DOHH2 (cell line): Measurements from ENCODE around the gene RIMOC1.

Experiments used
- H3F3A ChIP-seq: fragments of 200-600 bp; sonication (generic), shearing (Covaris generic); 2 replicates; pipeline ENCODE4 v1.6.0; 2016; ENCODE audit warnings: antibody characterized with exemption, mild to moderate bottlenecking; ENCODE audit not compliant: control insufficient read depth, insufficient read depth
- H3K27ac ChIP-seq: fragments of 200-600 bp; sonication (generic); 2 replicates; pipeline ENCODE4 v1.5.1; 2014; ENCODE audit warnings: low read depth, mild to moderate bottlenecking, low read length, moderate library complexity
- H3K27me3 ChIP-seq: fragments of 200-600 bp; sonication (generic); 2 replicates; pipeline ENCODE4 v1.6.1; 2014; ENCODE audit warnings: mild to moderate bottlenecking, low read length, mixed read lengths; ENCODE audit not compliant: control insufficient read depth
- H3K36me3 ChIP-seq: fragments of 200-600 bp; sonication (generic); 2 replicates; pipeline ENCODE4 v1.6.1; 2014; ENCODE audit warnings: mild to moderate bottlenecking, low read length, moderate library complexity, mixed read lengths; ENCODE audit not compliant: control insufficient read depth
- H3K4me1 ChIP-seq: fragments of 200-600 bp; sonication (generic); 2 replicates; pipeline ENCODE4 v1.6.1; 2014; ENCODE audit warnings: mild to moderate bottlenecking, low read length, mixed read lengths; ENCODE audit not compliant: control insufficient read depth
- H3K4me2 ChIP-seq: fragments of 200-600 bp; sonication (generic); 2 replicates; pipeline ENCODE4 v1.6.0; 2014; ENCODE audit warnings: mild to moderate bottlenecking, low read length, moderate library complexity
- H3K4me3 ChIP-seq: fragments of 200-600 bp; sonication (generic); 2 replicates; pipeline ENCODE4 v1.5.1; 2014; ENCODE audit warnings: mild to moderate bottlenecking, low read length, mixed read lengths
- H3K79me2 ChIP-seq: fragments of 200-600 bp; sonication (generic); 2 replicates; pipeline ENCODE4 v1.6.1; 2014; ENCODE audit warnings: mild to moderate bottlenecking, low read length, mixed read lengths; ENCODE audit not compliant: control insufficient read depth
- H3K9me2 ChIP-seq: fragments of 200-600 bp; sonication (generic); replicated peaks from 2 replicates; pipeline ENCODE4 v1.6.1; 2014; ENCODE audit warnings: mild to moderate bottlenecking, low read length, mixed read lengths; ENCODE audit not compliant: control insufficient read depth
- H3K9me3 ChIP-seq: fragments of 200-600 bp; sonication (generic); 2 replicates; pipeline ENCODE4 v1.6.1; 2014; ENCODE audit warnings: antibody characterized with exemption, low read length, mixed read lengths; ENCODE audit not compliant: control insufficient read depth, insufficient read depth
- H4K20me1 ChIP-seq: fragments of 200-600 bp; sonication (generic); 2 replicates; pipeline ENCODE4 v1.6.0; 2014; ENCODE audit warnings: low read depth, mild to moderate bottlenecking, antibody characterized with exemption, low read length, moderate library complexity; ENCODE audit not compliant: control insufficient read depth, insufficient read depth
- CTCF ChIP-seq: fragments of 200-600 bp; sonication (generic); IDR thresholded peaks from one replicate; pipeline ENCODE4 v1.5.1; 2014; ENCODE audit warnings: antibody characterized with exemption, mild to moderate bottlenecking, low read depth, low read length; ENCODE audit not compliant: poor library complexity, severe bottlenecking
- EZH2phosphoT487 ChIP-seq: fragments of 200-600 bp; sonication (generic); IDR thresholded peaks from 2 replicates; pipeline ENCODE4 v1.6.1; 2017; ENCODE audit warnings: borderline replicate concordance, mild to moderate bottlenecking, antibody characterized with exemption, low read length, moderate library complexity, mixed read lengths

Gene RIMOC1

GRCh38 chr5:41883243-41883642 lies 20.9 kb upstream of the RIMOC1 start:
- Histone ChIP-seq H3F3A (no peaks in the 10 kb centered on the region), H3K9me3 (no peaks in the 10 kb centered on the region), H3K4me2 (no peak overlapping the region), H4K20me1 (no peaks in the 10 kb centered on the region), H3K79me2 (no peaks in the 10 kb centered on the region), H3K4me1 (no peaks in the 10 kb centered on the region), H3K27ac (no peak overlapping the region), H3K4me3 (no peak overlapping the region), H3K9me2 (no peaks in the 10 kb centered on the region), H3K36me3 (no peaks in the 10 kb centered on the region), H3K27me3 (no peaks in the 10 kb centered on the region)
- TF ChIP-seq EZH2phosphoT487 (no peak), CTCF (no peak)

GRCh38 chr5:41883936-41884335 lies 20.2 kb upstream of the RIMOC1 start:
- no peaks in the 10 kb centered on the region for H3F3A ChIP-seq
- no peaks in the 10 kb centered on the region for H3K9me2 ChIP-seq
- H3K4me2 ChIP-seq = no peak overlapping the region
- no peaks in the 10 kb centered on the region for H3K4me1 ChIP-seq
- H3K4me3 ChIP-seq = no peak overlapping the region
- no peaks in the 10 kb centered on the region for H3K36me3 ChIP-seq
- no peaks in the 10 kb centered on the region for H4K20me1 ChIP-seq
- H3K27me3 ChIP-seq = no peaks in the 10 kb centered on the region
- TF ChIP-seq EZH2phosphoT487 (no peak), CTCF (no peak)
- no peak overlapping the region for H3K27ac ChIP-seq
- no peaks in the 10 kb centered on the region for H3K79me2 ChIP-seq
- no peaks in the 10 kb centered on the region for H3K9me3 ChIP-seq

- Histone ChIP-seq H3K9me2 (no peaks in the 10 kb centered on the region), H3K27me3 (no peaks in the 10 kb centered on the region), H3K9me3 (no peaks in the 10 kb centered on the region), H3K4me2 (no peak overlapping the region), H3F3A (no peaks in the 10 kb centered on the region), H3K36me3 (no peaks in the 10 kb centered on the region), H3K27ac (no peak overlapping the region), H3K79me2 (no peaks in the 10 kb centered on the region), H4K20me1 (no peaks in the 10 kb centered on the region), H3K4me1 (no peaks in the 10 kb centered on the region), H3K4me3 (no peak overlapping the region)
- TF ChIP-seq EZH2phosphoT487 = no peak
Measured at GRCh38 chr5:41885286-41885685, 18.9 kb upstream of the RIMOC1 start.

- H3K36me3 ChIP-seq = no peaks in the 10 kb centered on the region
- no peak overlapping the region for H3K4me3 ChIP-seq
- H3K27ac ChIP-seq = no peak overlapping the region
- no peaks in the 10 kb centered on the region for H4K20me1 ChIP-seq
- H3K9me3 ChIP-seq = no peaks in the 10 kb centered on the region
- no peaks in the 10 kb centered on the region for H3K4me1 ChIP-seq
- H3K9me2 ChIP-seq = no peaks in the 10 kb centered on the region
- TF ChIP-seq EZH2phosphoT487 = no peak
- TF ChIP-seq CTCF = no peak
- H3K4me2 ChIP-seq = no peak overlapping the region
- H3F3A ChIP-seq = no peaks in the 10 kb centered on the region
- H3K27me3 ChIP-seq = peaks cover 10% of the 10 kb centered on the region
- H3K79me2 ChIP-seq = no peaks in the 10 kb centered on the region
Measured at GRCh38 chr5:41891066-41891707, 13.0 kb upstream of the RIMOC1 start.
